GM23248 (cell line): ENCODE data around the gene GID4. TPM values are rescaled to one million over a fixed set of nuclear protein-coding genes. Genes with fewer than 3 reads are reported as not detected.

Source experiments
- DNase-seq: peaks from one replicate; pipeline ENCODE4 v3.0.0-alpha.2; 2015
- H2AFZ ChIP-seq: fragments of 200-600 bp; sonication (generic); 2 replicates; pipeline ENCODE4 v1.6.1; 2016; ENCODE audit warnings: antibody characterized with exemption
- H3F3A ChIP-seq: fragments of 200-600 bp; sonication (generic); 2 replicates; pipeline ENCODE4 v1.6.1; 2016; ENCODE audit warnings: mild to moderate bottlenecking, antibody characterized with exemption, mixed run types; ENCODE audit not compliant: insufficient read depth
- H3K27ac ChIP-seq: fragments of 200-600 bp; sonication (generic); 2 replicates; pipeline ENCODE4 v1.5.1; 2016; ENCODE audit warnings: mild to moderate bottlenecking
- H3K27me3 ChIP-seq: fragments of 200-600 bp; sonication (generic); replicated peaks from 2 replicates; pipeline ENCODE4 v1.6.1; 2016; ENCODE audit warnings: mild to moderate bottlenecking; ENCODE audit not compliant: insufficient read depth
- H3K36me3 ChIP-seq: fragments of 200-600 bp; sonication (generic); 2 replicates; pipeline ENCODE4 v1.6.1; 2016; ENCODE audit warnings: low read depth, mild to moderate bottlenecking
- H3K4me1 ChIP-seq: fragments of 200-600 bp; sonication (generic); 2 replicates; pipeline ENCODE4 v1.6.1; 2016; ENCODE audit warnings: mild to moderate bottlenecking; ENCODE audit not compliant: insufficient read depth
- H3K4me2 ChIP-seq: fragments of 200-600 bp; sonication (generic); one replicate; pipeline ENCODE4 v1.6.1; 2016; ENCODE audit warnings: mild to moderate bottlenecking; ENCODE audit not compliant: unreplicated experiment
- H3K4me3 ChIP-seq: fragments of 200-600 bp; sonication (generic); 2 replicates; pipeline ENCODE4 v1.5.1; 2016; ENCODE audit warnings: mild to moderate bottlenecking
- H3K79me2 ChIP-seq: fragments of 200-600 bp; sonication (generic); 2 replicates; pipeline ENCODE4 v1.6.1; 2016; ENCODE audit warnings: mild to moderate bottlenecking; ENCODE audit not compliant: insufficient read depth
- H3K9ac ChIP-seq: fragments of 200-600 bp; sonication (generic); 2 replicates; pipeline ENCODE4 v1.6.1; 2016; ENCODE audit warnings: mild to moderate bottlenecking
- H3K9me2 ChIP-seq: fragments of 200-600 bp; sonication (generic); 2 replicates; pipeline ENCODE4 v1.6.1; 2016; ENCODE audit warnings: mixed run types, mild to moderate bottlenecking, moderate library complexity; ENCODE audit not compliant: insufficient read depth
- H3K9me3 ChIP-seq: fragments of 200-600 bp; sonication (generic); one replicate; pipeline ENCODE4 v1.6.1; 2017; ENCODE audit warnings: low read depth
- H4K20me1 ChIP-seq: fragments of 200-600 bp; sonication (generic); 2 replicates; pipeline ENCODE4 v1.6.0; 2016; ENCODE audit not compliant: insufficient read depth
- EZH2 ChIP-seq: fragments of 200-600 bp; sonication (generic); IDR thresholded peaks from 2 replicates; pipeline ENCODE4 v1.6.1; 2018; ENCODE audit warnings: antibody characterized with exemption, mild to moderate bottlenecking; ENCODE audit not compliant: insufficient read depth, poor library complexity, severe bottlenecking
- EZH2phosphoT487 ChIP-seq: fragments of 200-600 bp; sonication (generic); IDR thresholded peaks from 2 replicates; pipeline ENCODE4 v1.6.1; 2018; ENCODE audit warnings: antibody characterized with exemption, moderate library complexity, mild to moderate bottlenecking, low read depth; ENCODE audit not compliant: insufficient read depth
- WGBS, 2 experiments: methylation state at CpG; one replicate each; pipeline ENCODE4 v1.1.6; 2015 to 2017; ENCODE audit warnings: low lambda C conversion rate in 2 of 2, low coverage in 1 of 2; ENCODE audit errors: missing lambda C conversion rate in 2 of 2; 5-methylcytosine and 5-hydroxymethylcytosine counted together
- in situ Hi-C: fragments of 300-500 bp; cut with MboI; formaldehyde crosslinking; loops from 2 replicates; pipeline ENCODE4 v1.15.0; 2020
- polyA plus RNA-seq: library from polyadenylated mRNA; unstranded; fragments of >200 nt; fragmentation: Nextera tagmentation; extraction: Ambion mirVana; gene quantifications from 2 replicates; pipeline ENCODE4 v1.2.1, GENCODE V29; 2016
- total RNA-seq: library from RNA; depleted of rRNA; stranded (reverse); fragments of >200 nt; shearing (Covaris generic); gene quantifications from 2 replicates; pipeline ENCODE4 v1.2.3, GENCODE V29; 2014

The GID4 gene
- total and polyA plus RNA-seq, 2 experiments from 2014 or later, result 7.2 to 10.2 TPM

GRCh38 chr17:18093616-18094408, 54.6 kb downstream of the GID4 start:
- TF ChIP-seq EZH2, result no peak
- no peak for TF ChIP-seq EZH2phosphoT487
- Histone ChIP-seq H4K20me1 (no peaks in the 10 kb centered on the region), H3K4me1 (peaks cover 5% of the 10 kb centered on the region; the same call in 1 of the 2 replicates), H3K4me3 (no peak overlapping the region), H3K79me2 (peaks cover 20% of the 10 kb centered on the region), H3K36me3 (peaks cover 10% of the 10 kb centered on the region; the same call in 1 of the 2 replicates), H3F3A (no peaks in the 10 kb centered on the region), H3K27ac (no peak overlapping the region), H2AFZ (no peak overlapping the region), H3K27me3 (no peaks in the 10 kb centered on the region), H3K9ac (no peak overlapping the region), H3K9me2 (no peaks in the 10 kb centered on the region), H3K9me3 (no peaks in the 10 kb centered on the region), H3K4me2 (no peak overlapping the region)
- DNase-seq, result peak; percentile 89
- in situ Hi-C loops, result no loop called here
- 62% methylated on average over 15 of the region's 15 CpGs for WGBS, 2 experiments

GRCh38 chr17:18094409-18094807, 55.2 kb downstream of the GID4 start:
- in situ Hi-C loops, result no loop called here
- no peak overlapping the region for H3K27ac ChIP-seq
- peaks cover 16% of the 10 kb centered on the region; the same call in 1 of the 2 replicates for H3K36me3 ChIP-seq
- TF ChIP-seq EZH2, result no peak
- TF ChIP-seq EZH2phosphoT487, result no peak
- no peaks in the 10 kb centered on the region for H3K9me3 ChIP-seq
- no peak overlapping the region for H3K4me2 ChIP-seq
- no peak overlapping the region for H2AFZ ChIP-seq
- H3F3A ChIP-seq, result no peaks in the 10 kb centered on the region
- no peak overlapping the region for H3K4me3 ChIP-seq
- no peaks in the 10 kb centered on the region for H3K9me2 ChIP-seq
- H3K9ac ChIP-seq, result no peak overlapping the region
- no peaks in the 10 kb centered on the region for H3K4me1 ChIP-seq
- 97 to 98% methylated on average over 10 of the region's 10 CpGs for WGBS, 2 experiments
- H3K27me3 ChIP-seq, result no peaks in the 10 kb centered on the region
- DNase-seq, result no peak
- H3K79me2 ChIP-seq, result peaks cover 14% of the 10 kb centered on the region
- H4K20me1 ChIP-seq, result no peaks in the 10 kb centered on the region

- no peak for DNase-seq
- WGBS, 2 experiments, result 91 to 95% methylated on average over 13 to 14 of the region's 14 CpGs
- H3K4me1 ChIP-seq, result no peaks in the 10 kb centered on the region
- no peaks in the 10 kb centered on the region for H3K27me3 ChIP-seq
- H2AFZ ChIP-seq, result no peak overlapping the region
- no peak overlapping the region for H3K27ac ChIP-seq
- H3K4me2 ChIP-seq, result no peak overlapping the region
- H3K9me2 ChIP-seq, result no peaks in the 10 kb centered on the region
- H3K79me2 ChIP-seq, result no peaks in the 10 kb centered on the region
- TF ChIP-seq EZH2, result no peak
- TF ChIP-seq EZH2phosphoT487, result no peak
- no peaks in the 10 kb centered on the region for H3F3A ChIP-seq
- H3K36me3 ChIP-seq, result peaks cover 16% of the 10 kb centered on the region; the same call in 1 of the 2 replicates
- H3K9me3 ChIP-seq, result no peaks in the 10 kb centered on the region
- no peak overlapping the region for H3K9ac ChIP-seq
- in situ Hi-C loops, result no loop called here
- no peak overlapping the region for H3K4me3 ChIP-seq
- no peaks in the 10 kb centered on the region for H4K20me1 ChIP-seq
These were observed 60.3 kb downstream of the GID4 start for GRCh38 chr17:18099516-18099915.

GRCh38 chr17:18100616-18101015, 61.4 kb downstream of the GID4 start:
- Histone ChIP-seq H3K27me3 (no peaks in the 10 kb centered on the region), H3K4me1 (no peaks in the 10 kb centered on the region), H4K20me1 (no peaks in the 10 kb centered on the region), H3K9ac (no peak overlapping the region), H2AFZ (no peak overlapping the region), H3K36me3 (peaks cover 16% of the 10 kb centered on the region; the same call in 1 of the 2 replicates), H3K79me2 (no peaks in the 10 kb centered on the region), H3K9me2 (no peaks in the 10 kb centered on the region), H3K4me2 (no peak overlapping the region), H3K9me3 (no peaks in the 10 kb centered on the region), H3F3A (no peaks in the 10 kb centered on the region), H3K27ac (no peak overlapping the region), H3K4me3 (no peak overlapping the region)
- no peak for TF ChIP-seq EZH2
- TF ChIP-seq EZH2phosphoT487, result no peak
- WGBS, 2 experiments, result 67 to 73% methylated on average over 10 of the region's 10 CpGs
- in situ Hi-C loops, result no loop called here
- DNase-seq, result no peak
